ENCODE results near the gene CDX2.

The CDX2 gene

DNA sequence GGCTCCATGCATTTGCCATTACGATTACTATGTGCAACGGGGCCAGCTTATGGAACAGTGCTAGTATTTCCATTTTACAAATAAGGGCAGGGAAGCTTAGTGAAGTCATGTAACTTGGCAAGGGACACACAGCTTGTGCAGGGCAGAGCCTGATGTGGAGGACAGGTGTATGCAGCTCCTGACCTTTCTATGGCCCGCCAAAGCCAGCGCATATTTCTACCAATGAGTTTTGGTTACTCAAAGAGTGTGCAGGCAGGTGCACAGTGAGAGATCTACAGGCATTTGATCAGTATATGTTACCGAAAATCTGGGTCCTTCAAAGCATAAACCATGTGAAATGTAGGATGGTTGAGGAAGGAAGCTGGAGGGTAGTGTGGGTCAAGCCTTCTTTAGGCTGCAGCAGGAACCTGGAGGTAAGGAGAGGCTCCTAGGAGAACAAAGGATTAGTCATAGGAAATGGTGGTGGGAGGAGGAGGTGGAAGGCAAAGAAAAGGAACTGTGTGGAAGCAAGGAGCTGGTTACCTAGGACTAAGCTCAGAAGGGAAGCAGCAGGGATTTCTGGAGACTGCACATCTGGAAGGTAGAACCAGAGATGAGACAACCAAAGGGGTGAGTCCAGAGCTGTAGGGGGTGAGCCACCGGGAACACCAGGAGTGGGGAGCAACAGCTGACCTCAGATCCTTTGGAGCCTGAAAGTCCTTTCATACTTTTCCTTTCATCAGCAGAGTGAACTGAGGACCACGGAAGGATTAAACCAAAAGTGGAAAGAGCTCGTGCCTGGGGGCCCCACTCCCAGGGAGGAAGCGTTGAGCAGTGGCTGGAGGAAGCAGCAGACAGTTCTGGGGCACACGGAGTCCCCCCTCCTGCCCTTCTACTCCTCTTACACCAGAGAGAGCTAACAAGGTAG lies 53.6 kb downstream of the CDX2 start:
- no peak for DNase-seq

DNA sequence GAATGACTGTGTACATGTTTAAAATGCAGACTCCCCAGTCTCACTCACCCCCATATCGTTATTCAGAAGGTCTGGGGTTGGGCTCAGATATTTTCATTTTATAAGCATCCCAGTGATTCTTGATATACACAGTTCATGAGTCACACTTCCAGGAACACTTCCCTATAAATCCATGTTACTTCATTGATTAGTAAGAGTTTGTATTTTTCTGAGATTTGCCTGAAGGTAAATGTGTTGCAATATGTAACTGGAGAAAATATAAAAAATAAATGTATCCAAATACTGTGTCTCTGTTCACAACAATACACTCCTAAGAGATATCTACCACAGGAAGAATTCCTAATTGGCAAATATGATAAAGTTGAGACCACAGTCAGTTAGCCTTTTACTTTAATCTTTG lies 56.0 kb downstream of the CDX2 start:
- no peak for DNase-seq

DNA sequence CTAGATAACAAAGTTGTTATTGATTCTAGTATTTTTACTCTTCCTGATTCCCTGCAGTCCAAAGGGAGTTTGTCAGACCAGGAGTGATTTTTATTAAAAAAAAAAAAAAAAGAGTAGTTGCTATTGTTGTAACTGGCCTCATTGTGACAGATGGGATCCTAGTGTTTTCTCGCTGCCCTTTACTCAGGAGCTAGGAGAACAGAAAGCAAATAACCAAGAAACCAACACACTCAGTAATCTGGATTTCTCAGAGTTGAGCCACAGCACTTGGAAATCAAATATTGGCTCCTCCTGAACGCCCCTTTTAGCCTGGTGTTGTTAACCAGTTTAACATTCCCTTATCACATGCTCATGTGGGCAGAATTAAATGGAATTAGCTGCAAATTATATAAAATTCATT lies 57.6 kb downstream of the CDX2 start:
- no peak for DNase-seq

All from 8988T (cell line).